H1 (cell line): ENCODE measurements around the gene UPB1. TPM values are rescaled to one million over a fixed set of nuclear protein-coding genes. Genes with fewer than 3 reads are reported as not detected.

Experiments used
- CTCF ChIA-PET: fragments of 300-600 bp; sonication (Branson Sonifier 250); formaldehyde crosslinking; loops from one replicate; lab custom pipeline; 2021; ENCODE audit not compliant: partially characterized antibody; lab: Charles Lee
- POLR2A ChIA-PET: fragments of 300-600 bp; sonication (Branson Sonifier 250); formaldehyde crosslinking; loops from one replicate; lab custom pipeline; 2021; ENCODE audit warnings: inconsistent platforms; ENCODE audit not compliant: partially characterized antibody; lab: Charles Lee
- DNase-seq, 2 experiments: peaks; one replicate each; pipeline versions ENCODE4 v3.0.0 to v3.0.0-alpha.2; 2010 to 2022; ENCODE audit warnings: low spot score in 2 of 2, low read depth in 1 of 2, mixed read lengths in 1 of 2
- FAIRE-seq: peaks from 2 replicates; lab custom pipeline; 2011; peaks lifted over from hg19 to GRCh38; lab: Jason Lieb, UNC
- H2AFZ ChIP-seq: 2 replicates; pipeline ENCODE4 v1.8.1; 2012; ENCODE audit warnings: low read length, inconsistent platforms
- H2AK5ac ChIP-seq: 2 replicates; pipeline ENCODE4 v1.6.1; 2013; ENCODE audit warnings: low read depth, low read length
- H2BK120ac ChIP-seq: replicated peaks from 2 replicates; pipeline ENCODE3; 2013; ENCODE audit warnings: low read depth, low read length, inconsistent platforms
- H2BK12ac ChIP-seq: 2 replicates; pipeline ENCODE4 v1.6.1; 2013; ENCODE audit warnings: low read depth, low read length
- H2BK15ac ChIP-seq: 2 replicates; pipeline ENCODE4 v1.6.1; 2013; ENCODE audit warnings: low read length
- H2BK20ac ChIP-seq: 2 replicates; pipeline ENCODE4 v1.6.1; 2013; ENCODE audit warnings: low read length
- H2BK5ac ChIP-seq: 2 replicates; pipeline ENCODE4 v1.6.1; 2013; ENCODE audit warnings: low read depth, low read length
- H3K14ac ChIP-seq: 2 replicates; pipeline ENCODE4 v1.6.1; 2013; ENCODE audit warnings: inconsistent platforms; ENCODE audit not compliant: insufficient read length
- H3K18ac ChIP-seq: 2 replicates; pipeline ENCODE4 v1.6.1; 2013; ENCODE audit warnings: low read length; ENCODE audit errors: extremely low read depth
- H3K23ac ChIP-seq: 2 replicates; pipeline ENCODE4 v1.6.1; 2013; ENCODE audit warnings: inconsistent platforms; ENCODE audit not compliant: insufficient read length
- H3K23me2 ChIP-seq: 2 replicates; pipeline ENCODE4 v1.6.1; 2013; ENCODE audit warnings: low read depth, low read length
- H3K27ac ChIP-seq: 2 replicates; pipeline ENCODE4 v1.6.1; 2011; ENCODE audit warnings: low read depth, low read length, inconsistent platforms
- H3K27me3 ChIP-seq, 4 experiments: replicated peaks in 1 of 4; 1 replicate in 1 of 4; 2 replicates in 3 of 4; pipeline versions ENCODE4 v1.6.1 to v1.8.1; 2011 to 2013; ENCODE audit warnings: low read length in 3 of 4, mild to moderate bottlenecking in 3 of 4, inconsistent platforms in 2 of 4, mixed read lengths in 2 of 4, moderate library complexity in 1 of 4; ENCODE audit not compliant: control insufficient read depth in 3 of 4, insufficient read depth in 3 of 4; ENCODE audit errors: extremely low read depth in 1 of 4
- H3K36me3 ChIP-seq, 4 experiments: 2 replicates each; pipeline versions ENCODE4 v1.6.1 to v1.8.1; 2011 to 2013; ENCODE audit warnings: mild to moderate bottlenecking in 4 of 4, low read length in 3 of 4, moderate library complexity in 2 of 4, control low read depth in 1 of 4, inconsistent platforms in 1 of 4; ENCODE audit not compliant: insufficient read depth in 4 of 4, control insufficient read depth in 2 of 4
- H3K4ac ChIP-seq: replicated peaks from 2 replicates; pipeline ENCODE3; 2013; ENCODE audit warnings: low read length, low read depth, mixed read lengths, inconsistent platforms; ENCODE audit not compliant: insufficient read length
- H3K4me1 ChIP-seq, 4 experiments: replicated peaks in 1 of 4; 1 replicate in 1 of 4; 2 replicates in 3 of 4; pipeline versions ENCODE4 v1.6.1 to v1.8.1; 2011 to 2013; ENCODE audit warnings: low read length in 3 of 4, inconsistent platforms in 2 of 4, mixed read lengths in 1 of 4; ENCODE audit not compliant: insufficient read depth in 4 of 4, control insufficient read depth in 3 of 4
- H3K4me2 ChIP-seq, 2 experiments: 2 replicates each; pipeline versions ENCODE4 v1.6.1 to v1.8.1; 2011 to 2013; ENCODE audit warnings: low read depth in 2 of 2, low read length in 2 of 2, control low read depth in 1 of 2, inconsistent platforms in 1 of 2, mild to moderate bottlenecking in 1 of 2; ENCODE audit not compliant: insufficient read depth in 1 of 2
- H3K4me3 ChIP-seq, 4 experiments: fragments of 200-600, 300-600 bp in 1 of 4; sonication (generic), shearing (Covaris generic), sonication (Bioruptor Twin) in 1 of 4; 2 replicates each; pipeline versions ENCODE4 v1.5.1 to v1.8.1; 2011 to 2016; ENCODE audit warnings: low read length in 4 of 4, low read depth in 3 of 4, control low read depth in 2 of 4, inconsistent platforms in 2 of 4, mild to moderate bottlenecking in 2 of 4, mixed read lengths in 1 of 4, moderate library complexity in 1 of 4; ENCODE audit not compliant: insufficient read depth in 2 of 4; ENCODE audit errors: extremely low read depth in 1 of 4
- H3K56ac ChIP-seq: replicated peaks from 2 replicates; pipeline ENCODE3; 2013; ENCODE audit warnings: low read depth, mild to moderate bottlenecking, mixed read lengths, low read length, inconsistent platforms; ENCODE audit not compliant: insufficient read length
- H3K79me1 ChIP-seq: 2 replicates; pipeline ENCODE4 v1.6.1; 2013; ENCODE audit warnings: low read depth, low read length, control low read depth
- H3K79me2 ChIP-seq, 2 experiments: 2 replicates each; pipeline versions ENCODE4 v1.6.1 to v1.8.1; 2012 to 2013; ENCODE audit warnings: low read length in 2 of 2, mild to moderate bottlenecking in 2 of 2, inconsistent platforms in 1 of 2; ENCODE audit not compliant: insufficient read depth in 2 of 2, control insufficient read depth in 1 of 2
- H3K9ac ChIP-seq, 4 experiments: replicated peaks in 1 of 4; 1 replicate in 1 of 4; 2 replicates in 3 of 4; pipeline versions ENCODE4 v1.6.1 to v1.8.1; 2011 to 2013; ENCODE audit warnings: low read depth in 3 of 4, low read length in 3 of 4, control low read depth in 2 of 4, mild to moderate bottlenecking in 2 of 4, moderate library complexity in 2 of 4, inconsistent platforms in 1 of 4; ENCODE audit errors: extremely low read depth in 1 of 4
- H3K9me3 ChIP-seq, 2 experiments: 2 replicates each; pipeline versions ENCODE4 v1.6.1 to v1.8.1; 2012 to 2013; ENCODE audit warnings: mild to moderate bottlenecking in 2 of 2, moderate library complexity in 2 of 2, control low read depth in 1 of 2, inconsistent platforms in 1 of 2, low read depth in 1 of 2, low read length in 1 of 2, mixed read lengths in 1 of 2; ENCODE audit not compliant: insufficient read depth in 2 of 2
- H4K20me1 ChIP-seq, 2 experiments: replicated peaks in 1 of 2; 2 replicates each; pipeline versions ENCODE3 to v1.8.1; 2011 to 2013; ENCODE audit warnings: inconsistent platforms in 2 of 2, low read length in 2 of 2, mild to moderate bottlenecking in 1 of 2; ENCODE audit not compliant: insufficient read depth in 2 of 2, control insufficient read depth in 1 of 2
- H4K5ac ChIP-seq: 2 replicates; pipeline ENCODE4 v1.6.1; 2013; ENCODE audit warnings: low read length, low read depth, mixed read lengths, inconsistent platforms; ENCODE audit not compliant: insufficient read length
- H4K8ac ChIP-seq: 2 replicates; pipeline ENCODE4 v1.8.0; 2013; ENCODE audit warnings: mild to moderate bottlenecking, moderate library complexity, low read length, inconsistent platforms; ENCODE audit not compliant: insufficient read depth; ENCODE audit errors: extremely low read depth
- H4K91ac ChIP-seq: replicated peaks from 2 replicates; pipeline ENCODE3; 2013; ENCODE audit warnings: low read length, mixed read lengths, inconsistent platforms; ENCODE audit not compliant: insufficient read length
- BCL11A ChIP-seq, 2 experiments: IDR thresholded peaks; one replicate each; pipeline ENCODE4 v1.6.1; 2011; ENCODE audit warnings: low read depth in 2 of 2, low read length in 2 of 2, mild to moderate bottlenecking in 2 of 2
- CBX5 ChIP-seq: fragments of 300-800, 300-1000 bp; sonication (generic); IDR thresholded peaks from 2 replicates; pipeline ENCODE4 v1.7.1; 2016; ENCODE audit warnings: antibody characterized with exemption, low read length, low read depth
- CHD2 ChIP-seq: IDR thresholded peaks from 2 replicates; pipeline ENCODE4 v1.6.1; 2012; ENCODE audit warnings: low read length, improper control_type of control experiment
- E2F6 ChIP-seq: IDR thresholded peaks from 2 replicates; pipeline ENCODE4 v1.6.1; 2012; ENCODE audit warnings: inconsistent platforms
- FOSL1 ChIP-seq: IDR thresholded peaks from 2 replicates; pipeline ENCODE4 v1.6.1; 2011; ENCODE audit warnings: mild to moderate bottlenecking, low read depth, low read length, moderate library complexity; ENCODE audit not compliant: insufficient read depth
- GABPA ChIP-seq: IDR thresholded peaks from 2 replicates; pipeline ENCODE4 v1.6.1; 2011; ENCODE audit warnings: mild to moderate bottlenecking, low read length, moderate library complexity, borderline replicate concordance; ENCODE audit not compliant: insufficient read depth
- HDAC2 ChIP-seq, 2 experiments: fragments of 300-600 bp in 1 of 2; sonication (generic) in 1 of 2; IDR thresholded peaks; 2 replicates each; pipeline ENCODE4 v1.6.1; 2011 to 2012; ENCODE audit warnings: low read depth in 2 of 2, low read length in 2 of 2, mild to moderate bottlenecking in 2 of 2, moderate library complexity in 2 of 2, borderline replicate concordance in 1 of 2, inconsistent platforms in 1 of 2
- KDM1A ChIP-seq: fragments of 200-600, 300-600 bp; sonication (generic); IDR thresholded peaks from 2 replicates; pipeline ENCODE4 v1.7.1; 2016; ENCODE audit warnings: mild to moderate bottlenecking, low read length, borderline replicate concordance
- NANOG ChIP-seq: IDR thresholded peaks from 2 replicates; pipeline ENCODE4 v1.6.1; 2011; ENCODE audit warnings: low read length, low read depth, mild to moderate bottlenecking, inconsistent platforms; ENCODE audit not compliant: insufficient read depth, poor library complexity, severe bottlenecking
- POLR2A ChIP-seq, 2 experiments: IDR thresholded peaks; 1 replicate in 1 of 2; 2 replicates in 1 of 2; pipeline ENCODE4 v1.6.1; 2011; ENCODE audit warnings: low read depth in 2 of 2, low read length in 2 of 2, mild to moderate bottlenecking in 2 of 2; ENCODE audit errors: control extremely low read depth in 1 of 2
- TAF7 ChIP-seq: optimal IDR thresholded peaks from 2 replicates; pipeline ENCODE3; 2011; ENCODE audit warnings: low read depth, mild to moderate bottlenecking, inconsistent platforms, low read length, moderate library complexity, borderline replicate concordance
- USF2 ChIP-seq: IDR thresholded peaks from 2 replicates; pipeline ENCODE4 v1.6.1; 2011; ENCODE audit warnings: low read length, improper control_type of control experiment
- WGBS, 2 experiments: shearing (Covaris generic) in 1 of 2; methylation state at CpG; one replicate each; pipeline versions ENCODE4 v1.1.6 to v1.1.7; 2013 to 2015; ENCODE audit warnings: low lambda C conversion rate in 2 of 2, mixed read lengths in 2 of 2, inconsistent platforms in 1 of 2, low coverage in 1 of 2, missing lambda C conversion rate in 1 of 2; ENCODE audit not compliant: insufficient replicate concordance in 2 of 2, insufficient coverage in 1 of 2, insufficient read length in 1 of 2; ENCODE audit errors: extremely low coverage in 1 of 2, missing lambda C conversion rate in 1 of 2; 5-methylcytosine and 5-hydroxymethylcytosine counted together
- polyA plus RNA-seq, 7 experiments: library from polyadenylated mRNA; depleted of rRNA in 3 of 7; stranded (reverse) in 5 of 7; unstranded in 2 of 7; fragments of >200 nt in 5 of 7; fragments of 200-250 nt in 2 of 7; gene quantifications; 1 replicate in 5 of 7; 2 replicates in 1 of 7; 4 replicates in 1 of 7; pipeline versions ENCODE4 v1.2.1 to v1.2.3, GENCODE V29; 2011 to 2013; ENCODE audit warnings: missing spikeins in 2 of 7, mixed read lengths in 2 of 7
- total RNA-seq: library from RNA; stranded (reverse); fragmentation: NEBNext Ultra II Directional; extraction: Animal tissue kit (Norgen Biotek cat#: 25700); gene quantifications from 2 replicates; pipeline ENCODE4 v1.2.1, GENCODE V29; 2021

The UPB1 gene
- total and polyA plus RNA-seq, 2 of the 8 experiments (the other 6 are each of a cell fraction or from before 2014, with no cell fraction given): 0.09 TPM; not detected in 1

GRCh38 chr22:24517446-24517845, 22.3 kb downstream of the UPB1 start:
- Histone ChIP-seq H2BK15ac (no peak overlapping the region), H3K4me2 (no peak overlapping the region), H3K4me1 (peaks cover 0 to 6% (median 2%) of the 10 kb centered on the region in 4 experiments; a peak in 5 of 7 replicates), H3K14ac (no peak overlapping the region), H3K36me3 (no peaks in the 10 kb centered on the region), H2BK20ac (peak overlapping the region; percentile 63; the same call in 1 of the 2 replicates), H3K18ac (no peak overlapping the region), H3K27me3 (no peaks in the 10 kb centered on the region), H3K9ac (no peak overlapping the region), H2AK5ac (no peak overlapping the region), H2BK12ac (no peak overlapping the region), H3K4ac (no peak overlapping the region), H4K5ac (no peak overlapping the region), H3K9me3 (no peaks in the 10 kb centered on the region), H3K23me2 (no peaks in the 10 kb centered on the region; the same call in 1 of the 2 replicates), H4K8ac (no peak overlapping the region), H4K91ac (no peak overlapping the region), H2BK5ac (no peak overlapping the region; the same call in 1 of the 2 replicates), H3K79me2 (no peaks in the 10 kb centered on the region), H3K79me1 (no peaks in the 10 kb centered on the region), H3K27ac (no peak overlapping the region), H3K4me3 (no peak overlapping the region), H2AFZ (no peak overlapping the region), H4K20me1 (no peaks in the 10 kb centered on the region), H3K23ac (no peak overlapping the region), H2BK120ac (no peak overlapping the region), H3K56ac (no peak overlapping the region)
- ChIA-PET POLR2A (interaction anchor here (0.9 kb wide), 1 partner anchor 37 kb away, joined by 3 read pairs; no protein-coding TSS in a partner anchor), CTCF (interaction anchor here (0.6 to 7.4 kb wide), 9 partner anchors 9 to 112 kb away, joined by 3 to 48 read pairs (median 4); no protein-coding TSS in a partner anchor)
- FAIRE-seq: no peak
- 69% methylated on average over 2 of the region's 2 CpGs; no CpG with 5 or more reads in 1 of the 2 experiments for WGBS, 2 experiments
- DNase-seq: no peak
- TF ChIP-seq HDAC2 (IDR thresholded peaks at IDR 0.05; ENCODE audit: borderline replicate concordance in 1 of 2, low read depth in 2 of 2, low read length in 2 of 2) (no peak), POLR2A (IDR thresholded peaks at IDR 0.05; ENCODE audit: control extremely low read depth in 1 of 2, low read depth in 2 of 2, low read length in 2 of 2) (no peak), KDM1A (no peak), FOSL1 (no peak), NANOG (no peak), TAF7 (no peak), E2F6 (no peak), CHD2 (no peak), USF2 (no peak), BCL11A (IDR thresholded peaks at IDR 0.05; ENCODE audit: low read depth in 2 of 2, low read length in 2 of 2) (no peak), GABPA (no peak), CBX5 (no peak)
